NCI-H524 (cell line): Measurements from ENCODE around the gene TSPAN32.

Experiments
- DNase-seq, 2 experiments: peaks; one replicate each; lab custom pipeline; 2025; lab: John Stamatoyannopoulos, UW

The TSPAN32 gene

GRCh38 chr11:2301631-2302305 lies at the start of gene TSPAN32, which contains the start of gene C11orf21:
Gene TSPAN32 (plus strand): TSS chr11:2302013. CDS start chr11:2302150, 137 bp downstream.
Gene C11orf21 (minus strand): TSS chr11:2301918. CDS start chr11:2301808, 110 bp downstream.
- no peak for DNase-seq

- no peak for DNase-seq
These were observed 49.8 kb upstream of the TSPAN32 start for GRCh38 chr11:2252018-2252417.

GRCh38 chr11:2256293-2256913 lies 45.4 kb upstream of the TSPAN32 start:
- DNase-seq = no peak

GRCh38 chr11:2256951-2257700 lies 44.7 kb upstream of the TSPAN32 start:
- no peak for DNase-seq

- no peak for DNase-seq
These were observed 43.0 kb upstream of the TSPAN32 start for GRCh38 chr11:2258501-2259465.

DNA sequence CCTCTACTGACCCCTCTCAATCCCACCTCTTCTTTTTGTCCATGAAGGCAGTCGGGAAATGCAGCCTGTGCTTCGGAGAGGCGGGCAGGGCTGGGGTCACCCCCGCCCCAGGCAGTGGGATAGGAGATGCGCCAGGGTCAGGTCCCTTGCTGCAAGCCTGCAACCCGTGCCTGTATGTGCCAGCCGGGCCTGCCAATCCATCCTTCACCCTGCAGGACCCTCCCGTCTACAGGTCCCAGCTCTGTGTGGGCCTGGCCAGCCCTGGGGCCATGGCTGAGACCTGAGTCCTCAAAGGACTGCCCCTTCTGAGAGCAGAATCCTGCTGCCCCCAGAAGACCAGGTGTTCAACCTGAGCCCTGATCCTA lies 42.4 kb upstream of the TSPAN32 start:
- DNase-seq = no peak

- DNase-seq = no peak
These were observed 41.8 kb upstream of the TSPAN32 start for GRCh38 chr11:2259897-2260451.

- no peak for DNase-seq
These were observed 41.1 kb upstream of the TSPAN32 start for GRCh38 chr11:2260491-2261364.

DNA sequence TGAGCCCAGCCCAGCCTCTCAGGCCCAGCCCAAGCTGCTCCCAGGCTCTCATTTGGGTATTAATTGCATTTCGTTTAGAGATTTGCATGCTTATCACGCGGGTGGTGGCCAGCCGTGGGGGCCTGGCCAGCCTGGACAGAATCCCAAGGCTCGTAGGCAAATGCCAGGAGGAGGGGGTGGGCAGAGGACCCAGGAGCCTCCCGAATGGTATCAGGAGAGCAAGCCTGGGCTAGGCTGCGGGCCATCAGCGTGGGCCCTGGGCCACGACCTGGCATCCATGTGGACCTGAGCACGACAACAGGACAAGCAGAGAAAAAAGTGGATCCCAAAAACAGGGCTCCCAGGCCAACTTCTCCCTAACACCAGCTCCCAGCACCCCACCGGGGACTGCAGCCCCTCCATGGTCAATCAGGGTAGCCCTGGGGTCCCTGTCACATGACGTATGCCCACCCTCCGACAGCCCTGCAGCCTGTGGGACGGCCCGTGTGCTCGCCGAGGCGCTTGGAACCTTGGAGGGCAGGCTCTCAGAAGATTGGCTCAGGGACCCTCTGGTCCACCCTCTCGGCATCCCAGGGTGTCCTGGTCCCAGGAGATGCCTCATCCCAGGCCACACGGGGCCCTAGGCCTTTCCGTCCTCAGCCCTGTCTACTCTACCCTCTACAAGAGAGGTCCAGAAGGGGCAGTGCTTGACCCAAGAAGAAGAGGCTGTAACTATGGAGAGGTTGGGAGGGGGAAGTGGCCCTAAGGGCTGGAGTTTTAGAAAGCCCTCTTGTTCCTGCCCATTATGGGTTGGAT lies 40.2 kb upstream of the TSPAN32 start:
- DNase-seq = no peak

DNA sequence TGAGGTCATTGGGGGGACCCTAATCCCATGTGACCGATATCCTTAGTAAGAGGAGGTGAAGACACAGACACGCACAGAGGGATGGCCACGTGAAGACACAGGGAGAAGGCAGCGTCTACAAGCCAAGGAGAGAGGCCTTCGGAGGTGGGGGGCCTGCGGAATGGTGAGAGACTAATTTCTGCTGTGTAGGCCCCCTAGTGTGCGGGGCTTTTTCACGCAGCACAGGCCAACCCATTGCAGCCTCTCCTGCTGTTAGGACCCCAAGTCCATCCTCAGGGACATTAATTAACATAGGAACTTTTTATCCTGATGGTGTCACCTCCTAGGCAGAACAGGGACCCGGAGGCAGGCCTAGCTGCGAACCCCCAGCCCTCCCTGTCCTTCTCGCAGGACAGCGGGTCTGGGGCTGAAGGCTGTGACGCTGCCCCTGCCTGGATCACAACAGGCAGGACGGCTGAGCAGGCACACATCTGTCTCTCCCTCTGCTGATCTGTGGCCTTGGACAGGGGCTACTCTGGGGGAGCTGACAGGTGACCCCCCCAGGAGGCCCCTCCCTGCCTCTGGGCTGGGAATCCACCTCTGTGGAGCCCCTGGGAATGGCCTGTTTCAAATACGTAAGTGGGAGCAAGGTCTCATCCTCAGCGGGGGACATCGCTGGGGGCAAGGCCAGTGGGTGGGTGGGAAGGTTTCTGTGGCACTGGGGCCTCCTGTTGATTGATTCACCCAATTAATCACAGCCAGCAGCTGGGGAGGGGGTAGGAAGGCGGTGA lies 39.3 kb upstream of the TSPAN32 start:
- DNase-seq = no peak

DNA sequence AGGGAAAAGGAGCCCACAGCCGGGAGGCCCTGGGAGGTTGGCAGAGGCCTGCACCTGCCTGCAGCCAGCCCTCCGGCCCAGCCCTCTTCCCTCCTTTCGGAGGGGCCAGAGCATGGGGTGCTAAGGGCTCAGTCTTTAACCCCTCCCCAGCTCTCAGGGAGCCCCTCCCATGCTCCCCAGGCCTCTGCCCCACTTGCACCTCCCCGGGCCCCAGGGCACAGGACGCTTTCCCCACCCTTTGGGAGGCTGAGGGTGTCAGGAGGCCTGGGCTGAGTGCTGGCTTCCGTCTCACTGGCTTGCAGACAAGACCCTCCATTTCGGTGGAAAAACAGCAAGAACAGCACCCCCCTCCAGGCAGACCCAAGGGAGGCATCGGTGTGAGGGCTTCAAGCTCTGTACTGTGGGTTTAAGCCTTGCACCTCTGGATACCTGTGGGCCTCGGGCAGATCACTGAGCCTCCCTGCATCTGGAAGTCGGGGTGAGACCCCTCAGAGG lies 38.7 kb upstream of the TSPAN32 start:
- no peak for DNase-seq

GRCh38 chr11:2263724-2264360 lies 38.0 kb upstream of the TSPAN32 start:
- no peak for DNase-seq

DNA sequence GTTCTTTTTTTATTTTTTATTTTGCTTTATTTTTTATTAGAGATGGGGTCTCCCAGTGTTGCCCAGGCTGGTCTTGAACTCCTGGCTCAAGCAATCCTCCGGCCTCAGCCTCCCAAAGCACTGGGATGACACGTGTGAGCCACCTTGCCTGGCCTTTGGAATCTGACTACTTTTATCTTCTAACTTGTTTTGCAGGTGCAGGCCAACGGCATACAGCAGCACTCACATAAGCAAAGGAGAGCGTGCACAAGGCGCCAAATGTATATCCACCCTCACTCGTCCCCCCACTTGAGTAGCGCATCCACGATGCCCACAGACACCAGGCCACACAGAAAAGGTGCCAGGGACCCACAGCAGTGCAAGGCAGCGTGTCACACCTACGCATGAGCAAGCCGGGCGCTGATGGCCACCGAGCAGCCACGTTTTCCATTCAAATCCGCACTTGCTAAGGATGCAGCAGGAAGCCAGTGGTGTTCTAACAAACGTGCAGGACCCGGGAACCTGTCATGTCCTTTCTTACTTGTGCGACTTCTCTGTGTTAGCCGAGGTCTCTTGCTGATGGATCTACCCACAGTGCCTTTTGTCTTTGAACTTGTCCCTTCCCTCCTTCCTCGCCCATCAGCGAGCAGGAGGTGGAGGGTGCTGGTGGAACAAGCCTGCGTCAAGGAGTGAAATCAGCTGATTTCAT lies 37.3 kb upstream of the TSPAN32 start:
- no peak for DNase-seq

GRCh38 chr11:2265396-2265795 lies 36.4 kb upstream of the TSPAN32 start:
- no peak for DNase-seq

DNA sequence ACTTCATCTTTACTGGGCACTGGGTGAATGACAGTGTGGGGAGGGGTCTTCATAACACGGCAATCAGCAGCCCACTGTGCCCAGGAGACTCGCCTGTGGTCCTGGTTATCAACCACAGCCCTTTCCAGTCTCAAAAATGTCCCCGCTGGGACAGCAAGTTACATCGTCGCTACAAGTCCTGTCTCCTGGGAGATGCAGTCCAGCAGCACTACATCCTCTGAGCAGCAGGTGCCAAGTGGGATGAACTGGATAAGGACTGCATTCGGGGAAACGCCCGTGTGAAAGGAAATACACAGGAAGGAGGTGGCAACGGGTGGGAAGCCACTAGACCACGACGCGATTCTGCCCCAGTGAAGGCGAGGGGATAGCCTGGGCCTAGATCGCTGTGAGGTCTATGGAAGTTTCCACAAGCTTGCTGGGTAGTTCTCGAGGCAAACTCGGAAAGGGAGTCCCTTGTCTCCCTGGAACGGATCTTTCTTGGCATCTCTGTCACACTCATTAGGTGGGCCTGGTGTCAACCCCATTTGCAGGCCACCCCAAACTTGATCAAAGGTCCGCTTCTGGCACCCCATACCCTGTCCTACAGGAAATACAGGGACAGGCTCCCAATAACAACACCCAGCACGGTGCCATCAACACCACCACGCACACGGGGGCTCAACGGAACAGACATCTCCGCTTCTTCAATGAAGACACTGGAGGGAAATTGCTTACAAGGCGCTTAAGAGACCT lies 35.8 kb upstream of the TSPAN32 start:
- DNase-seq = no peak

DNA sequence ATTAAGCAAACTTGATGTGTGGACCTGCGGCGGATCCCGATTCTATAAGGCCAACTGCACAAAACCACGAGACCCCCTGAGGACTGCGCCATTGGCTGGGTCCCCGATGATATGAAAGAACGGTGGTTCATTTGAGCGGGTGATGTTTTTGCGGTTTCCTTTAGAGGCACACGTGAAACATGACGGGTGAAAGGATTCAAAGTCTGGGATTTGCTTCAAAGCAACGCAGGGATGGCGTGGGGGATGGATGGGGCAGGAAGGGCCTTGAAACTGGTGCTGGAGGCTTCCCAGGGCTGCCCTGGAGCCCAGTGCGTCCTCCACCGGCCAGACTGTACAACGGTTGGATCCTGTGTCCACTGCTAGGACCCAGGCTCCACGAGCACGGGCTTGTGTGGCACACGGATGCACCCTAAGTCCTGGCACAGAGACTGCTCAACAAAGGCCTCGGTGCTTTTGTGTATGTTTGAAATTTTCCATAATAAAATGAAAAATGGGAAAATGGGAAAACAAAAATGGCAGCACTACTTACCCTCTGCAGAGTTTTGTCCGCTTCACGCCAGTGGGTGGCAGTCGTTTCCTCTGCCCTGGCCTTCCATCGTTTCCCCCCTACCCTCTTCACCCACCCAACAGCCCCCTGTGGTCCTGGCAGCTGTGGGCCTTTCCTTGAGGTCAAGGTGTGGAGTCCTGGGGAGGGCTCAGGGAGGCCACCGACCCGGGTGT lies 35.1 kb upstream of the TSPAN32 start:
- no peak for DNase-seq
